Stimulated activated CD4-positive, alpha-beta T cell treated with anti-CD3 and anti-CD28 coated beads, TNF-alpha, amount 100 ng/mL, for 48 hours (primary cell): ENCODE data around the gene IRS2.

Experiments used
- DNase-seq, 3 donors: peaks; one replicate each; pipeline ENCODE4 v3.0.0-alpha.2; 2020; ENCODE audit warnings: low read depth in 3 of 3

Gene IRS2

DNA sequence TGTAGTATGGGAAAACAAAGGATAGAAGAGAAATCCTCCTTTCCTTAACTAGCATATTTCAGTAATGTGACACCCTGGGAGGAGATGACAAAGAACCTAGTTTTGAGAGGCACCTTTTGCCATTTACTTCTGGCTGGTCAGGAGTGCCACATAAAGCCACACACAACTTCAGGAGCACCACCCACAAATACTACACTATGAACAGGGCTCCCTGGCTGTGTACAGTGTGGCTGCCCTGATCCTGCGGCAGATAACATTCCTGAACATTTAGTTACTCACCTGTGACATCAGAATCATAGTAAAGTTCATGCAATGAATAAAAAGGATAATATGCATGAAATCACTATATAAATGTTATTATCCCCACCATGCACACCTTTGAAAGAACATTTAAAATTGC, 17.4 kb upstream of the IRS2 start:
- no peak for DNase-seq

DNA sequence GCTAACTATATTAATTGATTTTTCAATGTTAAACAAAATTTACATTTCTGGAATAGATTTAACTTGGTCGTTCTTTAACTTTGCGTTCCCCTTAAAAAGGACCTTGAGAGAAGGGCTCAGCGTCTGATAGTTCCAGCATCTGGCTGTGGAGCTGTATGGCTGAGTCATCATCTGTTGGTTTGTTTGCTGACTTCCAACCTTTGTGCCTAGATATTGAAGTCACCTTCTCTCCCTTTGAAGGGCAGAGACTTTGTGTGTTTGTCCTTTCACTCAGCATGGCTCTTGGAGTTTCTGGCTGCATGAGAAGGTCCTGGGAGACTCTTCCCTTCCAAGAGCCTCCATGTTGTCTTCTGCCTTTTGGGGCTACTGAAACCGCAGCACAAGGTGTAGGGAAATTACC, 16.6 kb upstream of the IRS2 start:
- DNase-seq = no peak

DNA sequence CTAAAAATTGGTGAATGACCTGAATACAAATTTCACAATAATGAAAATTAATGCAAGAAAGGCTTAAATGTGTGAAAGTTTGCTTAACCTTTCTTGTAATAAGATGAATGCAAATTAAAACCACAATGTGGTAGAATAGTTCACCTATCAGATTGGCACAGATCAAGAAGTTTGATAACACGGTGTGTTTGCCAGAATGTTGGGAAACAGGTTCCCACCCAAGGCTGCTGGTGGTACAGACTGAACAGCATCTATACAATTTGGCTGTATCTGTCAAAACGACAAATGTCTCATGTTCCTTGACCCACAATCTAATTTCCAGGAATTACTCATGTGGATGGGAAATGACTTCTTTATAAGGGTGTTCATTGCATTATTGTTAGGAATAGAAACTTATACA, 8.6 kb upstream of the IRS2 start:
- DNase-seq = no peak

DNA sequence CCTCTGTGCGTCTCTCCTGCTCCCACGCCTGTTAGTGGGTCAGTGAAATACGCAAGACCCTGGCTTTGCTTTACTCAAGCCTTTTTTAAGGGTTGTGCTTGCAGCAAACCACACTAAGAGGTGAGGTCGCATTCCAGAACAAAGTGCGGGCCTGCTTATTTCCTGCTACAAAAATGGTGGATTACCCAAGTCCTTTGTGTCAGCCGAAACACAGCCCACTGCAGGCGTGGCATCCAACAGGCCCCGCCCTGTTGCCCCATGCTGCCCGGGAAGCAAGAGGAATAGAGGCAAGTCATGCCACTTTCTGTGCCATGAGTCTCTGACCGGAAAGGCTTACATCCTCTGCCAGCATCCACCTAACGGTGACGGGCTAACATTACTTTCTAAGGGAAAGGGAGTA, 7.7 kb upstream of the IRS2 start:
- DNase-seq = no peak

DNA sequence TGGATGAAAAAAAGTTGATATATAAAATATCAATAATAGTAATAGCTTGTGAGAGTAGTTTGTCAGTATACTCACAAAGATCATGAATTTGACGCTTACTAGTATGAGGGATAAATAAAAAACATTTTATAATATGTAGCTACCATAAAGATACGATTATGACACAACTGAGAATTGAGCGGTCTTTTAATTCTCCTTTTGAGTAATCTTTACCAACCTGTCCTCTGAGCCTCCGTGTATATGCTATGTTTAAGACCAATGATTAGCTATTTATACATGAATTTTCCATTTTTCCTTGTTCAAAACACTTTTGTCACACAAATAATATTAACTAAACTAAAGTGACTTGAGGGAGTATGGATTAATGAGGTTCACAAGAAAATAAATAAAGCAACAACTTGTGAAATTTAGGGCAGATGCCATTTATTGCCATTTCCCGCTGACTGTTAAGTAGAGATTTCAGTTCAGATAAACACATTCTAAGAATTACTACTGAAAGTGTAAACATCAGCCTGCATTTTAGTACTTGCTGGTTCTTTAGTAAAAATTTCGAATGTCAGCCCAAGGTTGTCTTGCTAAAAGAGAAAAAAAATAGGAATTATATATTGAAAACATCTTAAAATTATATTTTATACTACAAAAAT, 6.2 kb upstream of the IRS2 start:
- no peak for DNase-seq

DNA sequence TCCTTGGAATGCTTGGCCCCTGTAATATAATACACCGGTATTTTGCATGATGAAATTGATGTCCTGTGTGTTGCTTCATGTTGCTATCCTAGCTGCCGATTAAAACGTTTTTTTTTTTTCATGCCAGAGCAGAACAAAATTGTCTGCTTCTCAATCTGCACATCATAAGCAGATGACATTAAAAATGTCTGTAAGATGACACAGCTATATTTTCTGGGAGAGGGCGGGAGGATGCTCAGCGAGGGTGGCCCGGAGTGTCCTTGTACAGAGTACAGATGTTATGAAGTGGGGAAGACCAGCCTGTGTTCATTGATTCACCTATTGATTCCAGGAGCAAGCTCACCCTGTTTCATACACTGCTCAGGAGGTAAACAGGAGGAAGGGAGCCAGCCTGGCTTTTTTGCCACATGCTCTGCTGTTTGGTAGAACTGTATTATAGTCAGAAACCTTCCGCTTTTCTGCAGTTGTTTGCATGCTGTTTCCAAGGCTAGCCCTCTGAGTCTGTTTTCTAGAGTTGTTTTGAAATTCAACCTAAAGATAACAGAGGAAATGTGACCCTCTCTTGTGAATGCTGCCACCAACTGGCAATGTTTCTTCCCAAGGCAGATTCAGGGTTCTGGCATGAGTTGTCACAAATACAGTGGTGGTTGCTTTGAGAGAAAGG, 4.7 kb upstream of the IRS2 start:
- DNase-seq = no peak

DNA sequence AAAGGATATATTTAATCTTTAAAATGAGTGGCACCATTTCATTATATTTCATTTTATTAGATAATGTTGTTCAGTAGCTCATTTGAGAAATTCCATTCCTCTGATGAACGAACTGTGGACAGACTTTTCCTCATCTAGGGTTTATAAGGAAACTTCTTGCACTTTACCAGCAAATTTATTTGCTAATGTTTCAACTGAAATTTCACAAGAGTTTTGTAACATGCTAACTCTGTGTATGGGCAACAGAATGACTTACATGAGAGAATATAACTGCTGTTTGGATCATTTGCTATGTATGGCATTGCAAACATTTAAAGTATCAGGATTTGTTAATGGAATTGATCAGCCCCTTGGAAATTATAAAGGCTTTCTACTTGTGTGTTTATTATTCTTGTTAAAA, 3.7 kb upstream of the IRS2 start:
- DNase-seq = no peak

DNA sequence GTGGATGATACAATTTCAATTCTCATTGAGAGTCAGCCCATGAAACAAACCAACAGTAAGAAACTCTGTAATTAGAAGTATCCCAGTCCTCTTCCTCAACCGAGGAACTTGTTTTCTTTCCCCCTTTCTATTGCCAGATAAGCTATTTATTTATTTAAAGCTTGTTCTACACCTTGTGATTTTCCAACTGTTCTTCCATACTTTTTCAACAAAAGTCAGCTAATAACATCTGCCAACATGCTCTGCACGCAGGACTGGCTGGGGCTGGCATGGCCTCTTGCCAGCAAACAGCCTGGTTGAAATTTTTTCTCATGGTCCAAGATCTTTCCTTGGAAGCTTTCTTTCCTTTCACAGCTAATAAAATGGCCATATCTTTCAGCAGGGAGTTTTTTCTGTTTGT, 2.9 kb upstream of the IRS2 start:
- DNase-seq = no peak

DNA sequence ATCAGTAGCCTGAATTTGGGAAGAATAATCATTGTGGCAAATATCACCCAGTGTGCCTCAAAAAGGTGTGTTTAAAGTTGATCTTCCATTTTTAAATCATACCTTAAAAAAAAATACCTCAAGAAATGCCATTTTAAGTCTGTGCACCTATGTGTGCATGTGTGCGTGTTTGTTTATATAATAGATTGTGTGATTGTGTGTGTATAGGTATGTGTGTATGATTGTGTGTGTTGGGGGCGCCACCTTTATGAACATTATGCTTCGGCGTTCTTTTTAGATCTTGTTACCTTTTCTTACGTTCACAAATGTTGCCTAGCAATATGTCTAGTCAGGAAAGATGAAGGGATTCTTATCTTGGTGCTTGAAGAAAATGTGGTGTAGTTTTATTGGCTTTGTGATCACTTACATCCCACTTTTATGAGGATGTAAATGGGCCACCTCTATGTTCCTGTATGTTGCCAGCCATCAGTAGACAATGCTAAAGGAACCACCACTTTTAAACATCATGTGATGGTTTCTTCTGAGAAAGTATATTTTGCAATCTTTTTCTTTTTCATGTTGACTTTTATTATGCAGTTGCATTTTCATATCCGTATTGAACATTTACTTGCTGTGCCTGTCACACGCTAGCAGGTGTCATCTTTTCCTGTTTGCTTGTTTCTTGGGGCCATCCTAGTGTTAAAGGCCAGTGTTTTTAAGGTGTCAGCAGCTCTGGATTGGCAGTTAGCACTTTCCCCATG, 2.2 kb upstream of the IRS2 start:
- DNase-seq = no peak

DNA sequence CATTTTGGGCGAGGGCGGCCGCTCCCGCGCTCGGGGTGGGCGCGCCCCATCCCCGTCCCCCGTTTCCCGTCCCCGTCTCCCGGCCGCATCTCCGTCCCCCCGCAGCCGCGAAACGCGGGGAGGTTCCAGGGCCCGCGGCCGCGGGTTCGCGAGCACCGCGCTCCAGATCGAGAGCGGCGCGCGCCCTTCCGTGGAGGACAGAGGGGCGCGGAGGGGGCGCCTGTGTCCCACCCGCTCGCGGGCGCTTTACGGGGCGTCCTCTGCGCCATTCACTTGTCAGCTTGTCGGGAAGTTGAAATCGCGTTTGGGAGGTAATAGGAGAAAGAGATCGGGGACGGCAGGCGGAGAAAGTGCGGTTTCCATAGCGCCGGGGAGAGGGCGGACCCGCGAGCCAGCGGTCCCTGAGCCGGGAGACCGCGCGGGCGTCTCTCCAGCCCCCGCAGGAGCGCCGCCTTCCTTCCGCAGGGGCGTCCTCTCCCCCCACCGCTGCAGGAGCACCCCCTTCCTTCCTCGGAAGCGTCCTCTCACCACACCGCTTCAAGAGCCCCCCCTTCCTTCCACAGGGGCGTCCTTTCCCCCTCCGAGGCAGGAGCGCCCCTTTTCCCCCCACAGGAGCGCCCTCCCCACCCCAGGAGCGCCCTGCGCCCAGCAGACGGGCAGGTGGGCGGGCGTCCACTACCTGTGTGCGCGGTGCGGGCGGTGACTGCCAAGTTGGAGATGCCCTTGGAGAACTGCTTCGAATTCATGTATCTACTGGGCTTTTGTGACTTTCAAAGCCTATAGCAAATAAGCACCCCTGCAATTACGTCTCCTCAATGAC, 962 bp upstream of the IRS2 start:
- DNase-seq = peak in 1 of 3 donors; percentile 22

DNA sequence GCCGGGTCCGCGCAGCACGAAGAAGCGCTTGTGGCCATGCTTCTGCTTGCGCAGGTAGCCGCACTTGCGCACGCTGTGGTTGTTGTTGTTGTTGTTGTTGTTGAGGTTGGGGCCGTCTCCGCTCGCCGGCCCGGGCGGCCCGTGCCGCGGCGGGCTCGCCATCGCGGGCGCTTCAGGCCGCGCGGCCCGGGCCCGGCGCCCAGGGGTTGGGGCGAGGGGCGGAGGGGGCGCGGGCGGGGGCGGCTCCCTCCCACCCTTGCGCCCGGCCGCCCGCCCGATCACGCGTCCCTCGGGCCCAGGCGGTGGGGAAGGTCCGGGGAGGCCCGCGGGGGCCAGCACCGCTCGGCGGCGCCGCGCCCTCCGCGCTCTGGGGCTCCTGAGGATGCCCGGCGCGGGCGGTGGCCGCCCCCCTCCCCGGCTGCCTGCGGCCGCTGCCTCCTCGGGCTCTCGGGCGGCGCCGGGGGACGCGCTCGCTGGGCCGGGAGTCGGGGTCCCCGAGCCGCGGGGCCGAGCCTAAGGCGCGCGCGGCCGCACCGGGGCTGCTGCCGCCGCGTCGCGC, 412 bp downstream of the IRS2 start:
- DNase-seq = peak in 1 of 3 donors; percentile 13

DNA sequence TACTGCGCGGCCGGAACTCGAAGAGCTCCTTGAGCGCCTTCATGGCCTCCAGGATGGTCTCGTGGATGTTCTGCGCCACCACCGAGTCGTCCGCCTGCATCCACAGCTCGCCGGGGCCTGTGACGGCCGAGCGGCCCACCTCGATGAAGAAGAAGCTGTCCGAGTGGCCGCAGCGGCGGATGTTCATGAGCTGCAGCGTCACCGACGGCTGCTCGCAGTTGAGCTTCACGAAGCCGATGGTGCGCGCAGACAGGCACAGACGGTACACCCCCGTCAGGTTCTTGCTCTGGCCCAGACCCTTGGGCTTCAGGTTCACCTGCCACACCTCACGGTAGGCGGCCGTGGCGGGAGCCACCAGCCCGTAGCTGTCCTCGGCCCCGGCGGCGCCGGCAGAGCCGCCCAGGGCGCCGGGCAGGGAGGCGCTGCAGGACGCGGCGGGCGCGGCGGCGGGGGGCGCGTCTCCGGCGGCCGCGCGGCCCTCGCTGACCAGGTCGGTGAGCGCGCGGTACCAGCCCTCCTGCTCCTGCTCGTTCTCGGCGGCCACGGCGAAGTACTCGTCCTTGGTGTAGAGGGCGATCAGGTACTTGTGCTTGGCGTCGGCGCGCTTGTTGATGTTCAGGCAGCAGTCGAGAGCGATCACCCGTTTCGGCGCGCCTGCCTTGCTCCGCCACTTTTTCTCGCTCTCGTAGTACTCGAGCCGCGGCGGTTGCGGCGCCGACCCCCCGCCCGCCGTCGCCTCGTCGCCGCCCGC, 1.1 kb downstream of the IRS2 start:
- DNase-seq = peak in 1 of 3 donors; percentile 44

DNA sequence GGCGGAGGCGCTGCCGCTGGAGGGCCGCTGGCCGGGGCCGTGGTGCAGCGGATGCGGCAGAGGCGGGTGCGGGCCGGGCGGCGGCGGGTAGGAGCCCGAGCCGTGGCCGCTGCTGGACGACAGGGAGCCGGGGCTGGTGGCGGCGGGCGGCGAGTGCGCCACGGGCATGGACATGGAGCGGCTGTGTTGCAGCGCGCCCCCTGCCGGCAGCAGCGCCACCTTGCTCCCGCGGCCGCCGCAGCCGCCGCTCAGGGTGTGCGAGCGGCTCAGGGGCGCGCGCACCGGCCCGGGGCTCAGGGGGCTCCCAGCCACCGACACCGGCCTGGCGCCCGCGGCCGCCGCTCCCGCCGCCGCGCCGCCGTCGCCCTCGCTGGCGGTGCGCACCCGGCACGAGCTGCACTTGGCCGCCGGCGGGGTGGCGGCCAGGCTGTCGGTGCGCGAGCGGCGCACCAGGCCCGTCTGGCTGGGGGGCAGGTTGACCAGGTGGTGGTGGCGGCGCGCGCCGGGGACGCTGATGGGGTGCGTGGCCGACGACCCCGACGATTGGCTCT, 1.7 kb downstream of the IRS2 start:
- peak in 1 of 3 donors; percentile 60 for DNase-seq

DNA sequence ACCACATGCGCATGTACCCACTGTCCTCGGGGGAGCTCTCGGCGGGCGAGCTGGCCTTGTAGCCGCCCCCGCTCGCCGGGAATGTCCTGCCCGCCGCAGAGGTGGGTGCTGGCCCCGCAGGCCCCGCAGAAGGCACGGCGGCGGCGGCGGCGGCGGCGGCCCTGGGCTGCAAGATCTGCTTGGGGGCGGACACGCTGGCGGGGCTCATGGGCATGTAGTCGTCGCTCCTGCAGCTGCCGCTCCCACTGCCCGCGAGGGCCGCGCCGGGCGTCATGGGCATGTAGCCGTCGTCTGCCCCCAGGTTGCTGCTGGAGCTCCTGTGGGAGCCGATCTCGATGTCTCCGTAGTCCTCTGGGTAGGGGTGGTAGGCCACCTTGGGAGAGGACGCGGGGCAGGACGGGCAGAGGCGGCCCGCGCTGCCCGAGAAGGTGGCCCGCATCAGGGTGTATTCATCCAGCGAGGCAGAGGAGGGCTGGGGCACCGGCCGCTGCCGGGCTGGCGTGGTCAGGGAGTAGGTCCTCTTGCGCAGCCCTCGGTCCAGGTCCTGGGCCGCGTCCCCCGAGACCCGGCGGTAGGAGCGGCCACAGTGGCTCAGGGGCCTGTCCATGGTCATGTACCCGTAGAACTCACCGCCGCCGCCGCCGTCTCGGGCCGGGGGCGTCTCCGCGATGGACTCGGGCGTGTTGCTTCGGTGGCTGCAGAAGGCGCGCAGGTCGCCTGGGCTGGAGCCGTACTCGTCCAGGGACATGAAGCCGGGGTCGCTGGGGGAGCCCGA, 2.4 kb downstream of the IRS2 start:
- no peak for DNase-seq

DNA sequence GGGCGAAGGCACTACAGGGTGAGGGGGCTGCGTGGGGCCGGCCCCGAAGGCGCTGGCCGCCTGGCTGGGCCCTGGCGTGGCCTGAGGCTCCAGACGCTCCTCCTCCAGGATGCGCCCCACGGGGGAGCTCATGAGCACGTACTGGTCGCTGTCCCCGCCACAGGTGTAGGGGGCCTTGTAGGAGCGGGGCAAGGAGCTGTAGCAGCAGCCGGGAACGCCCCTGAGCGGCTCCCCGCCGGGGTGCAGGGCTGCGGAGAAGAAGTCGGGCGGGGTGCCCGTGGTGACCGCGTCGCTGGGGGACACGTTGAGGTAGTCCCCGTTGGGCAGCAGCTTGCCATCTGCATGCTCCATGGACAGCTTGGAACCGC, 3.0 kb downstream of the IRS2 start:
- no peak for DNase-seq

DNA sequence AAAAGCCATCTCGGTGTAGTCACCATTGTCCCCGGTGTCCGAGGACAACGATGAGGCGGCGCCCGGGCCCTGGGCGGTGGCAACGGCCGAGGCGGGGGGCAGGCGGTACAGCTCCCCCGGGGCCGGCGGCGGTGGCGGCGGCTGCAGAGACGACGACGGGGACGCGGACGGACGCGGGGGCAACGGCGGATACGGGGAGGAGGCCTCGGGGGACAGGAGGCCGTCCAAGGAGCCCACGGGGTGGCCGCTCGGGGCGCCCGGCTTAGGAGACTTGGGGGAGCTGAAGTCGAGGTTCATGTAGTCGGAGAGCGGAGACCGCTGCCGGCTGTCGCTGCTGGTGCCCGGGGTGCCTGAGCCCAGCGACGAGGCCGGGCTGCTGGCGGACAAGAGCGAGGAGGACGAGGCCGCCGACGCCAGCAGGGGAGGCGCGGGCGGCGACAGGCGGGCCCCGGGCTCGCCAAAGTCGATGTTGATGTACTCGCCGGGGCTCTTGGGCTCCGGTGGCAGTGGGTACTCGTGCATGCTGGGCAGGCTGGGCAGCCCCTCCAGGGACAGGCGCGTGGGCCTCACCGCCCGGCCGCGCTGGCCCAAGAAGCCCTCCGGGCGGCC, 3.5 kb downstream of the IRS2 start:
- no peak for DNase-seq

DNA sequence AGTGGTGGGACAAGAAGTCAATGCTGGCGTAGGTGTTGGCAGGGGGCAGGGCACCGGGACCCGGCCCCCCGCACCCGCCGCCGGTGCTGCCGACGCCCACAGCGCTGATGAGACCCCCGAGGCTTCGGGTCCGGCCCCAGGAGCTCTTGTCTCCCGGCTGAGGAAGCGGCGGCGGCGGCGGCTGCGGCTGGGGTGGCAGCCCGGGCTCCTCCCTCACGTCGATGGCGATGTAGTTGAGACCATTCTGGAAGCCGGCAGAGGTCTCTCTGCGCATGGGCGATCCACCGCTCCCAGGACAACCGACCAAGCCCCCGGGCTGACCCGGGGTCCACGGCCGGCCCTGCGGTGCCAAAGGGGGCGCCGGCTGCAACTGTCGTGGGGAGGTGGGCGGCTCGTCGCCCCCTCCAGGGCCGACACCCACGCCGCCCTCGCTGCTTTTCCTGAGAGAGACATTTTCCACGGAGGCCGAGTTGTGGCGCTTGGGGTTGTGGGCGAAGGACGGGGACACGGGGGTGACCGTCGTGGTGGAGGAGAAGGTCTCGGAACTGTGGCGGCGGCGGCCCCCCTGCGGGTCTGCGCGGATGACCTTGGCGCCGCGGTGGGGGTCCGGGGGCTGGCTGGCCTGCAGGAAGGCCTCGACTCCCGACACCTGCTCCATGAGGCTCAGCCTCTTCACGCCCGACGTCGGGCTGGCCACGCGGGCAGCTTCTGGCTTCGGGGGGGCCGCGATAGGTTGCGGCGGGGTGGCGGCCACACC, 4.1 kb downstream of the IRS2 start:
- DNase-seq = no peak

DNA sequence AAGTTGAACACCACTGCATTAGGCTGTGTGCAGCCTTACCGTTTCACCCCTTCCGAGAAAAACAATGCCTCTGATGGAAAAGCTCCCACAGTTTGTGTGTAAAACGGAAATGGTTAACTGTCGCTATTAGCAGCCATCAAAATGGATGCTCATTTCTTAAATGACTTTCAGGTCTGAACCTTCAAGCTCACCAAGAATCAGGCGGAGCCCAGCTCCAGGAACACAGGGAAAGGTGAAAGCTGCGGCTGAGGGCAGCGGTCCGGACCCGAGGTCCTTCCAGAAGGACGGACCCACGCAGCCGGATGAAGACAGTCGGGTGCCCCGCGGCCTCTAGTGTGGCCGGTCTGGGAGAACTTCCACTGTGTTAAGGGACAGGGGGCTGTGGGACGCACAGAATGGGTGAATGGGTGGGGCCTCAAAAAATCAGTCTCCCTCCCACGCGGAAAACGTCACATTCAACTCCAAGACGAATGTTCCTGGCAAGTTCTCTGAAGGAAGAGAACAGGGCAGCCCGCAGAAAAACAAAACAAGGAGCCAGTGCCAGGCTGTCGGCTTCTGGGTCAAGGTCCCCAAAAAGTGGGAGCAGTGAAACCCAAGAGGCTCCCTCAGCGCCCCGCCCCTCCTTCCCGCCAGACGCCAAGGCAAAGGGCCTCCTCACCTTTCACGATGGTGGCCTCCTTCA, 4.9 kb downstream of the IRS2 start:
- DNase-seq = no peak
